PC-3 (cell line): Measurements from ENCODE around the gene CIZ1. TPM values are rescaled to one million over a fixed set of nuclear protein-coding genes. Genes with fewer than 3 reads are reported as not detected.
"Not testable (repeated sequence)": the region's sequence is repeated elsewhere in the genome, so short reads cannot be mapped to it uniquely, and the experiment has no call there.

Source experiments
- ATAC-seq: fragments of 200-7000 bp; cut with Tn5 transposase; 2 replicates; pipeline ENCODE4 v1.9.1; 2020; ENCODE audit warnings: mild to moderate bottlenecking, moderate library complexity
- BruUV-seq: library from RNA; stranded (reverse); fragments of 400-500 nt; replicated peaks from 2 replicates; lab custom pipeline; 2021; lab: Mats Ljungman, UMichigan
- CTCF ChIA-PET: fragments of 300-600 bp; sonication (Branson Sonifier 250); formaldehyde crosslinking; loops from one replicate; lab custom pipeline; 2022; ENCODE audit warnings: antibody characterized with exemption; lab: Charles Lee
- POLR2A ChIA-PET: fragments of 300-600 bp; sonication (Branson Sonifier 250); formaldehyde crosslinking; loops from one replicate; lab custom pipeline; 2022; ENCODE audit warnings: antibody characterized with exemption; ENCODE audit not compliant: unreplicated experiment; lab: Charles Lee
- DNase-seq: peaks from one replicate; pipeline ENCODE4 v3.0.0-alpha.2; 2015
- H2AFZ ChIP-seq: fragments of 300-600 bp; sonication (generic); 2 replicates; pipeline ENCODE4 v1.6.0; 2016; ENCODE audit warnings: antibody characterized with exemption, low read length
- H3F3A ChIP-seq: fragments of 300-600 bp; sonication (generic); one replicate; pipeline ENCODE4 v1.6.0; 2017; ENCODE audit warnings: antibody characterized with exemption, low read length, control low read depth, mild to moderate bottlenecking; ENCODE audit not compliant: unreplicated experiment
- H3K27ac ChIP-seq: fragments of 300-600 bp; sonication (generic); 2 replicates; pipeline ENCODE4 v1.5.1; 2016; ENCODE audit warnings: mild to moderate bottlenecking, low read length
- H3K27me3 ChIP-seq: fragments of 300-600 bp; sonication (generic); 2 replicates; pipeline ENCODE4 v1.6.1; 2016; ENCODE audit warnings: low read length, mixed read lengths
- H3K36me3 ChIP-seq: fragments of 300-600 bp; sonication (generic); 2 replicates; pipeline ENCODE4 v1.6.1; 2016; ENCODE audit warnings: low read depth, mixed run types, low read length, mixed read lengths
- H3K4me1 ChIP-seq: fragments of 300-600 bp; sonication (generic); 2 replicates; pipeline ENCODE4 v1.5.1; 2016; ENCODE audit warnings: low read length; ENCODE audit not compliant: insufficient read depth
- H3K4me2 ChIP-seq: fragments of 300-600 bp; sonication (generic); 2 replicates; pipeline ENCODE4 v1.6.0; 2016; ENCODE audit warnings: low read length
- H3K4me3 ChIP-seq: fragments of 300-600 bp; sonication (generic); 2 replicates; pipeline ENCODE4 v1.5.1; 2016; ENCODE audit warnings: mild to moderate bottlenecking, low read length, mixed read lengths
- H3K79me2 ChIP-seq: fragments of 300-600 bp; sonication (generic); 2 replicates; pipeline ENCODE4 v1.6.1; 2017; ENCODE audit warnings: low read length, mixed read lengths
- H3K9ac ChIP-seq: fragments of 300-600 bp; sonication (generic); 2 replicates; pipeline ENCODE4 v1.6.0; 2016; ENCODE audit warnings: mild to moderate bottlenecking, low read length
- H3K9me2 ChIP-seq: fragments of 300-600 bp; sonication (generic); replicated peaks from 2 replicates; pipeline ENCODE4 v1.6.1; 2016; ENCODE audit warnings: mixed run types, low read length, mixed read lengths
- H3K9me3 ChIP-seq: fragments of 300-600 bp; sonication (generic); 2 replicates; pipeline ENCODE4 v1.6.1; 2016; ENCODE audit warnings: low read length, mixed read lengths
- H4K20me1 ChIP-seq: fragments of 300-600 bp; sonication (generic); 2 replicates; pipeline ENCODE4 v1.6.1; 2016; ENCODE audit warnings: low read length, mixed read lengths
- CTCF ChIP-seq: fragments of 300-600 bp; sonication (generic); conservative IDR thresholded peaks from 2 replicates; pipeline ENCODE4 v1.5.1; 2017; ENCODE audit warnings: antibody characterized with exemption, low read depth, mild to moderate bottlenecking, low read length
- EZH2 ChIP-seq: fragments of 300-600 bp; sonication (generic); IDR thresholded peaks from one replicate; pipeline ENCODE4 v1.6.1; 2017; ENCODE audit warnings: antibody characterized with exemption, mild to moderate bottlenecking, low read length; ENCODE audit not compliant: unreplicated experiment
- EZH2phosphoT487 ChIP-seq: fragments of 300-600 bp; sonication (generic); IDR thresholded peaks from 2 replicates; pipeline ENCODE4 v1.6.1; 2018; ENCODE audit warnings: mild to moderate bottlenecking, antibody characterized with exemption, low read length, borderline replicate concordance
- intact Hi-C: fragments of 100-400 bp; cut with micrococcal nuclease; formaldehyde crosslinking; loops from 2 replicates; pipeline ENCODE4 v1.9.0; 2023
- total RNA-seq: library from RNA; depleted of rRNA; stranded (reverse); fragments of >200 nt; gene quantifications from 2 replicates; pipeline ENCODE4 v1.2.3, GENCODE V29; 2014

The CIZ1 gene
- total RNA-seq, 1 experiment from 2014 or later: 46.1 TPM

- ChIA-PET POLR2A (interaction anchor here (0.6 kb wide), 1 partner anchor 57 kb away, joined by 11 read pairs; no protein-coding TSS in a partner anchor), CTCF (interaction anchor here (0.5 kb wide), 1 partner anchor 228 kb away, joined by 3 read pairs; no protein-coding TSS in a partner anchor)
- no peak overlapping the region for H3K4me2 ChIP-seq
- no peaks in the 10 kb centered on the region for H3F3A ChIP-seq
- H3K4me3 ChIP-seq: no peak overlapping the region
- H3K9ac ChIP-seq: no peak overlapping the region
- H3K9me2 ChIP-seq: no peaks in the 10 kb centered on the region
- no peak overlapping the region for H2AFZ ChIP-seq
- no peaks in the 10 kb centered on the region; the same call in 1 of the 2 replicates for H3K4me1 ChIP-seq
- H4K20me1 ChIP-seq: no peaks in the 10 kb centered on the region
- H3K27ac ChIP-seq: no peak overlapping the region
- ATAC-seq: no peak
- intact Hi-C loops: no loop called here
- H3K9me3 ChIP-seq: no peaks in the 10 kb centered on the region
- H3K27me3 ChIP-seq: no peaks in the 10 kb centered on the region
- TF ChIP-seq CTCF (no peak), EZH2 (no peak)
- DNase-seq: no peak
- peaks cover 7% of the 10 kb centered on the region for H3K36me3 ChIP-seq
- H3K79me2 ChIP-seq: peaks cover 15% of the 10 kb centered on the region
- no TSS peak for BruUV-seq
Observed at GRCh38 chr9:128185979-128186965, 5.1 kb downstream of the CIZ1 start.

GRCh38 chr9:128182893-128183588 is 8.3 kb downstream of the CIZ1 start:
- H3K9me3 ChIP-seq: no peaks in the 10 kb centered on the region
- no peaks in the 10 kb centered on the region for H3K9me2 ChIP-seq
- peaks cover 7% of the 10 kb centered on the region for H3K36me3 ChIP-seq
- H3K4me1 ChIP-seq: no peaks in the 10 kb centered on the region
- no peak for DNase-seq
- no TSS peak for BruUV-seq
- no peaks in the 10 kb centered on the region for H3K27me3 ChIP-seq
- H3K79me2 ChIP-seq: no peaks in the 10 kb centered on the region
- H3K4me2 ChIP-seq: no peak overlapping the region
- H3K9ac ChIP-seq: no peak overlapping the region
- H3K4me3 ChIP-seq: no peak overlapping the region
- no peak for TF ChIP-seq EZH2phosphoT487
- no peak for TF ChIP-seq EZH2
- TF ChIP-seq CTCF: no peak
- H3K27ac ChIP-seq: no peak overlapping the region
- ATAC-seq: no peak
- H2AFZ ChIP-seq: no peak overlapping the region
- CTCF ChIA-PET: no interaction called here
- POLR2A ChIA-PET: no interaction called here
- H4K20me1 ChIP-seq: no peaks in the 10 kb centered on the region
- no peaks in the 10 kb centered on the region for H3F3A ChIP-seq
- intact Hi-C loops: no loop called here

- intact Hi-C loops, H4K20me1 ChIP-seq, H3K9ac ChIP-seq, ATAC-seq, H3K27ac ChIP-seq, H3K27me3 ChIP-seq, H2AFZ ChIP-seq, H3K4me1 ChIP-seq, CTCF ChIA-PET, H3K9me2 ChIP-seq, H3K36me3 ChIP-seq, H3K79me2 ChIP-seq, H3F3A ChIP-seq, POLR2A ChIA-PET, BruUV-seq, H3K4me3 ChIP-seq, DNase-seq, H3K9me3 ChIP-seq, H3K4me2 ChIP-seq: not testable (repeated sequence)
Observed at GRCh38 chr9:128181480-128181879, 9.9 kb downstream of the CIZ1 start.
